ENCODE results near the gene SYT1.

Gene SYT1

DNA sequence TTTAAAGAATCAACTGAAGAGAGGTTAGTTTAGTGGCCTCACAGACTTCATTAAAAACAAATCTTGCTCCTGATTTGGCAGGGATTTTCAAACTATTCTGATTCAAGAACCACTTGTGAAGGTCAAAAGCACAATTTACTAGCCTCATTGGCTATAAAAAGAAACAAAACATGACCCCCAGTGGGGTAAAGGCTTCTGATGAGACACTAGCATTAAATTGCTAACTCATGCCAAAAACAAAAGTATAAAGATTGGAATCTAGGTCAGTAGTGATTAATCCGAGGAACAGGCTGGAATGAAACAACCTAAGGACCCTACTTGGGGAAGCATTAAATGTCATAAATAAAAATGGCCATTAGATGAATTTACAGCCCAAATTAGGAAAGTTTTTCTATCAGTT is 513.9 kb downstream of the SYT1 start:
- no peak for DNase-seq (ENCODE audit: extremely low spot score)
- ChIA-PET CTCF (no interaction called here), POLR2A (no interaction called here)
- TF ChIP-seq FOXA1 (IDR thresholded peaks at IDR 0.05) (no peak), ELF4 (IDR thresholded peaks at IDR 0.05) (no peak), CTBP1 (IDR thresholded peaks at IDR 0.05; ENCODE audit: borderline replicate concordance) (no peak), L3MBTL2 (conservative IDR thresholded peaks at IDR 0.05) (no peak), FOXM1 (IDR thresholded peaks at IDR 0.05; ENCODE audit: borderline replicate concordance) (no peak), BHLHE40 (IDR thresholded peaks at IDR 0.05; ENCODE audit: borderline replicate concordance) (no peak), NFRKB (IDR thresholded peaks at IDR 0.05) (no peak), FOXK2 (IDR thresholded peaks at IDR 0.05) (no peak), SUZ12 (IDR thresholded peaks at IDR 0.05) (no peak), HDGF (IDR thresholded peaks at IDR 0.05; ENCODE audit: borderline replicate concordance) (no peak)
- TF ChIP-seq, protein P1, sequence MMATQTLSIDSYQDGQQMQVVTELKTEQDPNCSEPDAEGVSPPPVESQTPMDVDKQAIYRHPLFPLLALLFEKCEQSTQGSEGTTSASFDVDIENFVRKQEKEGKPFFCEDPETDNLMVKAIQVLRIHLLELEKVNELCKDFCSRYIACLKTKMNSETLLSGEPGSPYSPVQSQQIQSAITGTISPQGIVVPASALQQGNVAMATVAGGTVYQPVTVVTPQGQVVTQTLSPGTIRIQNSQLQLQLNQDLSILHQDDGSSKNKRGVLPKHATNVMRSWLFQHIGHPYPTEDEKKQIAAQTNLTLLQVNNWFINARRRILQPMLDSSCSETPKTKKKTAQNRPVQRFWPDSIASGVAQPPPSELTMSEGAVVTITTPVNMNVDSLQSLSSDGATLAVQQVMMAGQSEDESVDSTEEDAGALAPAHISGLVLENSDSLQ (IDR thresholded peaks at IDR 0.05), result no peak

DNA sequence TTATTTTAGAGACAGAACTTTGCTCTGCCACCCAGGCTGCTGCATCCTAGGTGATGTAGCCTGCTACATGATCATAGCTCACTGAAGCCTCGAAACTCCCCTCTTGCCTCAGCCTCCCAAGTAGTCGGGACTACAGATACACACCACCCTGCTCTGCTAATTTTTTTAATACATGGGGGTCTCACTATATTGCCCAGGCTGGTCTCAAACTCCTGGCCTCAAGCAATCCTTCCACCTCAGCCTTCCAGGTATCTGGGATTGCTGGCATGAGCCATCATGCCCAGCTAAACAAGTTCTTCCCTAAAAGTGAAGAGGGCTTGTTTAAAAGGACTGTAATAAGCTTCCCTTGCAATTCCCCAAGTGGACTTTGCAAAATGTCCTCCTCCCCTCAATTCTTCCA is 515.8 kb downstream of the SYT1 start:
- no peak for DNase-seq (ENCODE audit: extremely low spot score)
- POLR2A ChIA-PET, result no interaction called here
- no peak for TF ChIP-seq CTBP1 (IDR thresholded peaks at IDR 0.05; ENCODE audit: borderline replicate concordance)
- TF ChIP-seq ZNF384 (IDR thresholded peaks at IDR 0.05), result no peak
- TF ChIP-seq FOXA1 (IDR thresholded peaks at IDR 0.05), result no peak
- no peak for TF ChIP-seq ELF4 (IDR thresholded peaks at IDR 0.05)
- no peak for TF ChIP-seq ARNT (IDR thresholded peaks at IDR 0.05)
- TF ChIP-seq SP1 (IDR thresholded peaks at IDR 0.05), result no peak
- no peak for TF ChIP-seq FOXK2 (IDR thresholded peaks at IDR 0.05)
- TF ChIP-seq, protein P1 (IDR thresholded peaks at IDR 0.05), result no peak
- TF ChIP-seq L3MBTL2 (conservative IDR thresholded peaks at IDR 0.05), result no peak
- TF ChIP-seq HDGF (IDR thresholded peaks at IDR 0.05; ENCODE audit: borderline replicate concordance), result no peak
- no peak for TF ChIP-seq TARDBP (IDR thresholded peaks at IDR 0.05)
- no peak for TF ChIP-seq LEF1 (IDR thresholded peaks at IDR 0.05; ENCODE audit: borderline replicate concordance)
- TF ChIP-seq FOXM1 (IDR thresholded peaks at IDR 0.05; ENCODE audit: borderline replicate concordance), result no peak
- no peak for TF ChIP-seq NFRKB (IDR thresholded peaks at IDR 0.05)
- TF ChIP-seq BHLHE40 (IDR thresholded peaks at IDR 0.05; ENCODE audit: borderline replicate concordance), result no peak
- no peak for TF ChIP-seq SUZ12 (IDR thresholded peaks at IDR 0.05)
- CTCF ChIA-PET, result interaction anchor here (0.6 kb wide), 1 partner anchor 718 kb away, joined by 3 read pairs; no protein-coding TSS in a partner anchor

GRCh38 chr12:79381248-79382208 is 517.0 kb downstream of the SYT1 start:
- ChIA-PET POLR2A (no interaction called here), CTCF (no interaction called here)
- TF ChIP-seq ZNF384 (IDR thresholded peaks at IDR 0.05), result no peak
- TF ChIP-seq FOXA1 (IDR thresholded peaks at IDR 0.05), result no peak
- no peak for TF ChIP-seq TARDBP (IDR thresholded peaks at IDR 0.05)
- TF ChIP-seq FOXK2 (IDR thresholded peaks at IDR 0.05), result no peak
- no peak for TF ChIP-seq ARNT (IDR thresholded peaks at IDR 0.05)
- TF ChIP-seq HDGF (IDR thresholded peaks at IDR 0.05; ENCODE audit: borderline replicate concordance), result no peak
- no peak for TF ChIP-seq SUZ12 (IDR thresholded peaks at IDR 0.05)
- TF ChIP-seq, protein P1 (IDR thresholded peaks at IDR 0.05), result no peak
- TF ChIP-seq BHLHE40 (IDR thresholded peaks at IDR 0.05; ENCODE audit: borderline replicate concordance), result no peak
- no peak for TF ChIP-seq ELF4 (IDR thresholded peaks at IDR 0.05)
- TF ChIP-seq L3MBTL2 (conservative IDR thresholded peaks at IDR 0.05), result no peak
- TF ChIP-seq LEF1 (IDR thresholded peaks at IDR 0.05; ENCODE audit: borderline replicate concordance), result no peak
- no peak for TF ChIP-seq FOXM1 (IDR thresholded peaks at IDR 0.05; ENCODE audit: borderline replicate concordance)
- DNase-seq (ENCODE audit: extremely low spot score), result no peak

- no peak for TF ChIP-seq FOXM1 (IDR thresholded peaks at IDR 0.05; ENCODE audit: borderline replicate concordance)
- TF ChIP-seq SP1 (IDR thresholded peaks at IDR 0.05), result no peak
- TF ChIP-seq LEF1 (IDR thresholded peaks at IDR 0.05; ENCODE audit: borderline replicate concordance), result no peak
- no peak for TF ChIP-seq ELF4 (IDR thresholded peaks at IDR 0.05)
- no peak for TF ChIP-seq FOXA1 (IDR thresholded peaks at IDR 0.05)
- no peak for TF ChIP-seq NFRKB (IDR thresholded peaks at IDR 0.05)
- TF ChIP-seq, protein P1 (IDR thresholded peaks at IDR 0.05), result no peak
- no peak for TF ChIP-seq BHLHE40 (IDR thresholded peaks at IDR 0.05; ENCODE audit: borderline replicate concordance)
- TF ChIP-seq HDGF (IDR thresholded peaks at IDR 0.05; ENCODE audit: borderline replicate concordance), result no peak
- TF ChIP-seq TARDBP (IDR thresholded peaks at IDR 0.05), result no peak
- no peak for TF ChIP-seq CTBP1 (IDR thresholded peaks at IDR 0.05; ENCODE audit: borderline replicate concordance)
- TF ChIP-seq FOXK2 (IDR thresholded peaks at IDR 0.05), result no peak
- no peak for TF ChIP-seq L3MBTL2 (conservative IDR thresholded peaks at IDR 0.05)
- no peak for TF ChIP-seq SUZ12 (IDR thresholded peaks at IDR 0.05)
- no peak for TF ChIP-seq ARNT (IDR thresholded peaks at IDR 0.05)
- TF ChIP-seq ZNF384 (IDR thresholded peaks at IDR 0.05), result no peak
- ChIA-PET CTCF (no interaction called here), POLR2A (no interaction called here)
- no peak for DNase-seq (ENCODE audit: extremely low spot score)
Observed at GRCh38 chr12:79384551-79384950, 520.0 kb downstream of the SYT1 start.

- CTCF ChIA-PET, result no interaction called here
- DNase-seq (ENCODE audit: extremely low spot score), result no peak
- POLR2A ChIA-PET, result no interaction called here
- TF ChIP-seq NFRKB (IDR thresholded peaks at IDR 0.05) (no peak), BHLHE40 (IDR thresholded peaks at IDR 0.05; ENCODE audit: borderline replicate concordance) (no peak), SUZ12 (IDR thresholded peaks at IDR 0.05) (no peak), ELF4 (IDR thresholded peaks at IDR 0.05) (no peak), SP1 (IDR thresholded peaks at IDR 0.05) (no peak), LEF1 (IDR thresholded peaks at IDR 0.05; ENCODE audit: borderline replicate concordance) (no peak), CTBP1 (IDR thresholded peaks at IDR 0.05; ENCODE audit: borderline replicate concordance) (no peak), FOXM1 (IDR thresholded peaks at IDR 0.05; ENCODE audit: borderline replicate concordance) (no peak), FOXA1 (IDR thresholded peaks at IDR 0.05) (no peak), FOXK2 (IDR thresholded peaks at IDR 0.05) (no peak), L3MBTL2 (conservative IDR thresholded peaks at IDR 0.05) (no peak), ZNF384 (IDR thresholded peaks at IDR 0.05) (no peak)
Observed at GRCh38 chr12:79388011-79388410, 523.4 kb downstream of the SYT1 start.
